Measurements from ENCODE around the gene TBC1D22A. TPM values are rescaled to one million over a fixed set of nuclear protein-coding genes. Genes with fewer than 3 reads are reported as not detected.

The TBC1D22A gene
- total RNA-seq, 1 experiment from 2014 or later: 32.6 TPM

DNA sequence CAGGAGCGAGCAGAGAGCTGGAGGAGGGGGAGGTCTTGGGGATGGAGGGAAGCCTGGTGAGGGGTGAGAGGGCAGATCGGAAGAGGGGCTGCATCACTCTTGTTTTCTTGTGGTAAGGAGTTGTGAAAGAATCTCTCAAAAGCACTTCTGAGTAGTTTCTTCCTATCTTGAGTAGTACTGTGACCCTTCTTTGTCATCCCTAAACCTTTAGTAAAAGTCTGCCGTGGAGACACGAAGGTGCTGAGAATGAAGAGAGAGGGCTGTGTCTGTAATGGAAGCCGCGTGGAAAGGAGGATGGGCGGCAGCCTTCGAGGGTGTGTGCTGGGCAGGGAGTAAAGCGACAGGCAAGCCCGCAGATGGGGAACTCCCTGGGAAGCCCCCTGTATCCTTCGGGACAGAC, 237.8 kb downstream of the TBC1D22A start:
- H3K36me3 Mint-ChIP-seq (ENCODE audit: insufficient read depth, unreplicated experiment): peaks cover 26% of the 10 kb centered on the region
- Histone ChIP-seq H3K27me3 (replicated peaks; ENCODE audit: control insufficient read depth, insufficient read depth, low read length) (no peaks in the 10 kb centered on the region), H3K36me3 (ENCODE audit: control insufficient read depth, insufficient read depth, low read length) (no peaks in the 10 kb centered on the region), H3K4me1 (no peaks in the 10 kb centered on the region), H3K4me3 (ENCODE audit: low read depth, low read length) (no peak overlapping the region), H3K9me3 (no peaks in the 10 kb centered on the region)
- BruUV-seq (replicated peaks): no TSS peak
- intact Hi-C loops (cut with micrococcal nuclease; ENCODE audit: unreplicated experiment): no loop called here
- no peaks in the 10 kb centered on the region for H3K9me3 Mint-ChIP-seq (ENCODE audit: unreplicated experiment)
- H3K4me1 Mint-ChIP-seq (ENCODE audit: low read depth, unreplicated experiment): no peaks in the 10 kb centered on the region
- POLR2A ChIA-PET: no interaction called here
- no peak overlapping the region for H3K27ac Mint-ChIP-seq (ENCODE audit: unreplicated experiment)
- TF ChIP-seq CTCF (IDR thresholded peaks at IDR 0.05; ENCODE audit: insufficient read depth in 1 of 2, low read depth in 1 of 2, low read length in 1 of 2, severe bottlenecking in 1 of 2, unreplicated experiment in 1 of 2): no peak
- H3K27me3 Mint-ChIP-seq (ENCODE audit: insufficient read depth, unreplicated experiment): no peaks in the 10 kb centered on the region
- H3K4me3 Mint-ChIP-seq (ENCODE audit: unreplicated experiment): no peak overlapping the region
- DNase-seq: no peak
- CTCF ChIA-PET: interaction anchor here (0.6 kb wide), 1 partner anchor 1842 kb away, joined by 3 read pairs; no protein-coding TSS in a partner anchor

DNA sequence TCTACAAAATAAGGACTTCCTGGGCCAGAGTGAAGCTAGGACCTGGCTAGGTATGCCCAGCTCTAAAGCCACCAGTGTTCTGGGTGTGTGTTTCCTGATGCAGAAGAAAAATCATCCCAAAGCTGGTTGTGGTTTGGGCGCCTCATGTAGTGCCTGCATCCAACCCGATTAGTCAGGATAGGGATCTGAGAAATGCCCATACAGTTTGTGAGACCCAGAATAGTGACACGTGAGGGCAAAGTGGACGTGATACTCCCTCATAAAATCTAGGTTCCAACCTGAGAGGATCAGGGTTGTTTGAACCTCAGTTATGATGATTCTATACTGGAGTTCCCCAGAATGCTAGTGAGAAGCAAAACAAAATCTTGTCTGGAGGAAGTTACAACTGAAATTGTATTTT, 238.4 kb downstream of the TBC1D22A start:
- TF ChIP-seq CTCF (IDR thresholded peaks at IDR 0.05; ENCODE audit: insufficient read depth in 1 of 2, low read depth in 1 of 2, low read length in 1 of 2, severe bottlenecking in 1 of 2, unreplicated experiment in 1 of 2): no peak
- POLR2A ChIA-PET: no interaction called here
- Mint-ChIP-seq H3K27ac (ENCODE audit: unreplicated experiment) (no peak overlapping the region), H3K36me3 (ENCODE audit: insufficient read depth, unreplicated experiment) (peaks cover 22% of the 10 kb centered on the region), H3K9me3 (ENCODE audit: unreplicated experiment) (no peaks in the 10 kb centered on the region), H3K4me1 (ENCODE audit: low read depth, unreplicated experiment) (no peaks in the 10 kb centered on the region), H3K27me3 (ENCODE audit: insufficient read depth, unreplicated experiment) (no peaks in the 10 kb centered on the region), H3K4me3 (ENCODE audit: unreplicated experiment) (no peak overlapping the region)
- Histone ChIP-seq H3K27me3 (replicated peaks; ENCODE audit: control insufficient read depth, insufficient read depth, low read length) (no peaks in the 10 kb centered on the region), H3K4me1 (no peaks in the 10 kb centered on the region), H3K4me3 (ENCODE audit: low read depth, low read length) (no peak overlapping the region), H3K9me3 (no peaks in the 10 kb centered on the region), H3K36me3 (ENCODE audit: control insufficient read depth, insufficient read depth, low read length) (no peaks in the 10 kb centered on the region)
- intact Hi-C loops (cut with micrococcal nuclease; ENCODE audit: unreplicated experiment): no loop called here
- CTCF ChIA-PET: interaction anchor here (0.6 kb wide), 1 partner anchor 1841 kb away, joined by 3 read pairs; no protein-coding TSS in a partner anchor
- no TSS peak for BruUV-seq (replicated peaks)
- DNase-seq: no peak

DNA sequence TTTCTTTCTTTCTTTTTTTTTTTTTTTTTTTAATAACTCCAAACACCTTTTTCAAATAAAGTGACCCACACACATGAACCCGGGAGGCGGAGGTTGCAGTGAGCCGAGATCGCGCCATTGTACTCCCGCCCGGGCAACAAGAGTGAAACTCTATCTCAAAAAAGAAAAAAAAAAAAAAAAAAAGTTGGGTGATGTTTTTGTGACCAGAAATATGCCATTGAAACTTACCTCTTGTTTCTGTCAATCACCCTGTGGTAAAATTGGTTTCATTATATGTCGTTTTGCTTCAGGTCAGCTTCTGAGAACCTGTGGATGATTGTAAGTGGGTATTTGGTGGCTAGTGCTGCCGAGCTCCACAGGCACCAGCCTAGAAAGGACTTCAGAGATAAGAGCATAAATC, 238.8 kb downstream of the TBC1D22A start:
- H3K9me3 Mint-ChIP-seq (ENCODE audit: unreplicated experiment): no peaks in the 10 kb centered on the region
- no TSS peak for BruUV-seq (replicated peaks)
- intact Hi-C loops (cut with micrococcal nuclease; ENCODE audit: unreplicated experiment): no loop called here
- no peaks in the 10 kb centered on the region for H3K4me1 ChIP-seq
- H3K27me3 Mint-ChIP-seq (ENCODE audit: insufficient read depth, unreplicated experiment): no peaks in the 10 kb centered on the region
- no peak overlapping the region for H3K4me3 Mint-ChIP-seq (ENCODE audit: unreplicated experiment)
- no peaks in the 10 kb centered on the region for H3K27me3 ChIP-seq (replicated peaks; ENCODE audit: control insufficient read depth, insufficient read depth, low read length)
- peaks cover 18% of the 10 kb centered on the region for H3K36me3 Mint-ChIP-seq (ENCODE audit: insufficient read depth, unreplicated experiment)
- no peak overlapping the region for H3K27ac Mint-ChIP-seq (ENCODE audit: unreplicated experiment)
- no peaks in the 10 kb centered on the region for H3K9me3 ChIP-seq
- TF ChIP-seq CTCF (IDR thresholded peaks at IDR 0.05; ENCODE audit: insufficient read depth in 1 of 2, low read depth in 1 of 2, low read length in 1 of 2, severe bottlenecking in 1 of 2, unreplicated experiment in 1 of 2): no peak
- no peaks in the 10 kb centered on the region for H3K4me1 Mint-ChIP-seq (ENCODE audit: low read depth, unreplicated experiment)
- no peak overlapping the region for H3K4me3 ChIP-seq (ENCODE audit: low read depth, low read length)
- POLR2A ChIA-PET: no interaction called here
- no peak for DNase-seq
- CTCF ChIA-PET: no interaction called here
- H3K36me3 ChIP-seq (ENCODE audit: control insufficient read depth, insufficient read depth, low read length): no peaks in the 10 kb centered on the region
